Aorta (tissue), 5 donors: ENCODE data around the gene ATG16L2. TPM values are rescaled to one million over a fixed set of nuclear protein-coding genes. Genes with fewer than 3 reads are reported as not detected.
"Not testable (repeated sequence)": the region's sequence is repeated elsewhere in the genome, so short reads cannot be mapped to it uniquely, and the experiment has no call there.

Experiments
- ATAC-seq: fragments of 200-7000 bp; cut with Tn5 transposase; one replicate; pipeline ENCODE4 v1.9.1; 2022; ENCODE audit warnings: moderate library complexity; ENCODE audit not compliant: low FRiP score
- DNase-seq, 2 donors: peaks; one replicate each; pipeline ENCODE4 v3.0.0-alpha.2; 2020
- H3K27ac ChIP-seq, 2 donors: one replicate each; pipeline ENCODE4 v1.5.1; 2013; ENCODE audit warnings: low read length in 2 of 2, mild to moderate bottlenecking in 2 of 2, moderate library complexity in 2 of 2, control low read depth in 1 of 2, inconsistent platforms in 1 of 2, low read depth in 1 of 2
- H3K27me3 ChIP-seq, 2 donors: one replicate each; pipeline ENCODE4 v1.6.1; 2013; ENCODE audit warnings: control low read depth in 1 of 2, low read length in 1 of 2, mild to moderate bottlenecking in 1 of 2, moderate library complexity in 1 of 2; ENCODE audit not compliant: insufficient read depth in 2 of 2, control insufficient read depth in 1 of 2
- H3K36me3 ChIP-seq, 2 donors: one replicate each; pipeline ENCODE4 v1.6.1; 2013; ENCODE audit warnings: control low read depth in 1 of 2, low read length in 1 of 2, mild to moderate bottlenecking in 1 of 2; ENCODE audit not compliant: insufficient read depth in 2 of 2, control insufficient read depth in 1 of 2
- H3K4me1 ChIP-seq, 2 donors: one replicate each; pipeline ENCODE4 v1.6.1; 2013; ENCODE audit warnings: low read length in 2 of 2, control low read depth in 1 of 2, mild to moderate bottlenecking in 1 of 2, moderate library complexity in 1 of 2; ENCODE audit not compliant: insufficient read depth in 2 of 2, control insufficient read depth in 1 of 2
- H3K4me3 ChIP-seq, 2 donors: one replicate each; pipeline ENCODE4 v1.5.1; 2013; ENCODE audit warnings: low read length in 2 of 2, control low read depth in 1 of 2, mild to moderate bottlenecking in 1 of 2
- H3K9me3 ChIP-seq: one replicate; pipeline ENCODE4 v1.6.1; 2013; ENCODE audit warnings: mild to moderate bottlenecking, low read length; ENCODE audit not compliant: control insufficient read depth
- WGBS, 2 donors: extraction: QIAGEN DNeasy Blood & Tissue Kit; methylation state at CpG; one replicate each; pipeline ENCODE4 v1.1.7; 2013; 5-methylcytosine and 5-hydroxymethylcytosine counted together
- intact Hi-C, 2 donors: fragments of 100-400 bp; cut with DNase I; formaldehyde crosslinking; loops; one replicate each; pipeline versions ENCODE4 v1.14.2 to v1.15.0; 2022
- polyA plus RNA-seq, 2 donors: library from polyadenylated mRNA; stranded (reverse); fragments of 200-250 nt; gene quantifications; one replicate each; pipeline ENCODE4 v1.2.3, GENCODE V29; 2013
- total RNA-seq, 2 donors: library from RNA; stranded (reverse); fragmentation: NEBNext Ultra II Directional; extraction: Animal tissue kit (Norgen Biotek cat#: 25700); gene quantifications; one replicate each; pipeline ENCODE4 v1.2.1, GENCODE V29; 2021
- donor health status: healthy with polysubstance abuse.
- donor health status: Bipolar disorder and iron deficiency.
- donor health status: DM: no; HTN: no; CAD: no.
- donor health status: DM: no; HTN: no; CAD: no.
- donor health status: DM: yes; HTN: yes; CAD: no.

ATG16L2 gene
- total and polyA plus RNA-seq, 4 donors = 4.9 to 74.8 (median 39.4) TPM

DNA sequence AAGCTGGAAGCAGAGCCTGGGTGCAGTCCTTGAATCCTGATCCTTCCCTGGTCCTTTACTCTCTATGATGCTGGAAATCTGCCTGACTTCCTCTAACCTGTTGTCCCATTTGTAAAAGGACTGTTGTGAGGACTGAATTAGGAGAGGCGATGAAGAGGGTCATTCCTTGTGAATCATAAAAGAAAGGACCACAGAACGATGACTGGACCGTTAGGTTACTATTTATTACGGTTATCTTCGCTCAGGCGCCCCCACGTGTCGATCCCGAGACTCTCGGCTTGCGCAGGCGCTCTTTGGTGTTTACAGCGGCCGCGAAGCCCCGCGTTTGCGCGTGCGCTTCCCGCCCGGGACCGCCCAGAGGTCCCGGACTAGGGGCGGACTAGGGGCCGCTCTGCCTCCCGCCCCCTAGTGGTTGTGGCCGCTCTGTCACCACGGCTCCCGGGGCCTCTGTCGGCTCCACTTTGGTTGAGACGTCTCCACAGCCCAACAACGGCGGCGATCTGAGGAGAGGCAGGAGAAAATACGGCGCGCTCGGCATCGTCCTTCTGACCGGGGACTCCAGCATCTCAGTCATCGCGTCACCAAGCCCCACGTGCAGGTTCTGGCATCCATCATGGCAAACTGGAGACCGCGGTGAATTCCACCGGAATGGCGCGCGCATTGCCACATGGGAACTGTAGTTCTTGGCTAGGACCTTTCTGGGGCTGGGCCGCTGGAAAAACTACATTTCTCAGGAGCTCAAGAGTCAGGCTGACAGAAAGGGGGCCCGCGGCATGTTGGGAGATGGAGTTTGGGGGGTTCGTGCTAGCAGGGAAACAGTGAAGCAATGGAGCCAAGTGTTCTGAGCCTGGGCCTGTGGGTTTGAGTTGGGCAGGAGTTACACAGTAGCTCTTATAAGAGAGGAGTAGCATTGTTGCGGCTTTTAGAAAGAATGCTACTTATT lies 20.5 kb upstream of the ATG16L2 start, which contains the start of gene STARD10:
Gene STARD10 (minus strand): TSS at position 623 of the 943 bp plus-strand sequence. CDS start 12,866 bp downstream, outside the sequence.
- H3K27me3 ChIP-seq = no peaks in the 10 kb centered on the region
- no peaks in the 10 kb centered on the region for H3K9me3 ChIP-seq
- ATAC-seq = peak; percentile 99
- DNase-seq = peak; percentile 97 to 99
- H3K27ac ChIP-seq = peak within 1 kb of the TSS; percentile 29 to 85
- H3K36me3 ChIP-seq = no peaks in the 10 kb centered on the region
- 1% methylated on average over 55 of the region's 55 CpGs for WGBS, 2 donors
- H3K4me3 ChIP-seq = peak within 1 kb of the TSS; percentile 23 to 47
- intact Hi-C loops = loop anchor here (2.0 to 5.0 kb wide), 4 partner anchors 19 to 71 kb away; partner anchors contain the start of gene ARAP1 (in 1 of the 2)
- H3K4me1 ChIP-seq = peaks cover 0 to 3% of the 10 kb centered on the region in 2 donors

- no peak for ATAC-seq
- intact Hi-C loops = no loop called here
- no peak overlapping the region for H3K27ac ChIP-seq
- H3K4me3 ChIP-seq = no peak overlapping the region
- WGBS, 2 donors = 81 to 85% methylated on average over 4 of the region's 4 CpGs
- H3K36me3 ChIP-seq = no peaks in the 10 kb centered on the region
- no peaks in the 10 kb centered on the region for H3K4me1 ChIP-seq
- H3K9me3 ChIP-seq = no peaks in the 10 kb centered on the region
- no peaks in the 10 kb centered on the region for H3K27me3 ChIP-seq
- no peak for DNase-seq
These were observed 15.8 kb upstream of the ATG16L2 start for GRCh38 chr11:72798361-72798760.

GRCh38 chr11:72799441-72799840 lies 14.8 kb upstream of the ATG16L2 start:
- Histone ChIP-seq H3K4me3 (no peak overlapping the region), H3K36me3 (no peaks in the 10 kb centered on the region), H3K4me1 (no peaks in the 10 kb centered on the region), H3K27ac (no peak overlapping the region), H3K9me3 (no peaks in the 10 kb centered on the region), H3K27me3 (no peaks in the 10 kb centered on the region)
- WGBS, 2 donors = 46 to 54% methylated on average over 4 of the region's 4 CpGs
- intact Hi-C loops = no loop called here
- DNase-seq (no peak), ATAC-seq (no peak)

GRCh38 chr11:72802822-72803221 lies 11.4 kb upstream of the ATG16L2 start:
- H3K27ac ChIP-seq = no peak overlapping the region
- no peaks in the 10 kb centered on the region for H3K4me1 ChIP-seq
- H3K36me3 ChIP-seq = no peaks in the 10 kb centered on the region
- DNase-seq = no peak
- no peaks in the 10 kb centered on the region for H3K9me3 ChIP-seq
- WGBS, 2 donors = 84 to 90% methylated on average over 6 of the region's 6 CpGs
- intact Hi-C loops = no loop called here
- no peak overlapping the region for H3K4me3 ChIP-seq
- H3K27me3 ChIP-seq = no peaks in the 10 kb centered on the region
- no peak for ATAC-seq

DNA sequence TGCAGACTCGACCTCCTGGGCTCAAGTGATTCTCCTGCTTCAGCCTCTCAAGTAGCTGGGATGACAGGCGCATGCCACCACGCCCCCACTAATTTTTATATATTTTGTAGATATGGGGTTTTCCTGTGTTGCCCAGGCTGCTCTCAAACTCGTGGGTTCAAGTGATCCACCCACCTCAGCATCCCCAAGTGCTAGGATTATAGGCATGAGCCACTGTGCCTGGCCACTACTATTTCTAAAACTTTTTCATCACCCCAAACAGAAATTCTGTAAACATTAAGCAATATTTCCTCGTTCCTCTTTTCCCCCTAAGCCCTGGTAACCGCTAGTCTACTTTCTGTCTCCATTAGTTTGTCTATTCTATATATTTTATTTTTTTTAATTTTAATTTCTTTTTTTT lies 9.0 kb upstream of the ATG16L2 start:
- Histone ChIP-seq H3K4me3 (no peak overlapping the region), H3K9me3 (no peaks in the 10 kb centered on the region), H3K36me3 (no peaks in the 10 kb centered on the region), H3K27ac (no peak overlapping the region), H3K4me1 (no peaks in the 10 kb centered on the region), H3K27me3 (no peaks in the 10 kb centered on the region)
- WGBS, 2 donors = 84 to 87% methylated on average over 6 of the region's 6 CpGs
- DNase-seq (no peak), ATAC-seq (no peak)
- intact Hi-C loops = no loop called here

DNA sequence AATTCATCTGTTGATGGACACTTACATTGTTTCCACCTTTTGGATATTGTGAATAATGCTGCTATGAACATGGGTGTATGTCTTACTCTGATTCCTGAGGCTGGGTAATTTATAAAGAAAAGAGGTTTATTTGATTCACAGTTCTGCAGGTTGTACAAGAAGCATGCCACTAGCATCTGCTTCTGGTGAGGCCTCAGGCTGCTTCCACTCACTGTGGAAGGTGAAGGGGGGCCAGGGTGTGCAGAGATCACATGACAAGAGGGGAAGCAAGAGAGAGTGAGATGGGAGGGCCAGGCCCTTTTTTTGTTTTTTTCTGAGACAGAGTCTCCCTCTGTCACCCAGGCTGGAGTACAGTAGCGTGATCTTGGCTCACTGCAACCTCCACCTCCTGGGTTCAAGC lies 7.8 kb upstream of the ATG16L2 start:
- intact Hi-C loops, H3K9me3 ChIP-seq, ATAC-seq, H3K4me3 ChIP-seq, H3K27ac ChIP-seq, DNase-seq, H3K27me3 ChIP-seq, H3K36me3 ChIP-seq, H3K4me1 ChIP-seq: not testable (repeated sequence)
- WGBS, 2 donors = 94 to 100% methylated on average over 1 of the region's 1 CpG

DNA sequence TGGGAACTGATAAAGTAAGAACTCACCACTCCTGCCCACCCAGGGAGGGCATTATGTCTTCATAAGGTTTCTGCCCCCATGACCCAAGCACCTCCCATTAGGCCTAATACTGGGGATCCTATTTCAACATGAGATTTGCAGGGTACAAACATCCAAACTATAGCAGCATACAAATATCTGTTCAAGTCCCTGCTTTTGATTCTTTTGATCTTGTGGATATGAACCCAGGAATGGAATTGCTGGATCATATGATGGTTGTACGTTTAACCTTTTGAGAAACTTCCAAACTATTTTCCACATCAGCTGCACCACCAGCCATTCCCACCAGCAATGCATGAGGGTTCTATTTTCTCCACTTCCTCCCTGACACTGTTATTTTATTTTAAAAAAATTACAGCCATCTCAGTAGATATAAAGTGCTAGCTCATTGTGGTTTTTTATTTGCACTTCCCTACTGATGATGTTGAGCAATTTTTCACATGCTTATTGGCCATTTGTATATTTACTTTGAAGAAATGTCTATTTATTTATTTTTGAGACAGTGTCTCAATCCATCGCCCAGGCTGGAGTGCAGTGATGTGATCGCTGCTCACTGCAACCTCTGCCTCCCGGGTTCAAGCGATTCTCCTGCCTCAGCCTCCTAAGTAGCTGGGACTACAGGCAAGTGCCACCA lies 7.1 kb upstream of the ATG16L2 start:
- H3K4me1 ChIP-seq = no peaks in the 10 kb centered on the region
- H3K27ac ChIP-seq = no peak overlapping the region
- no peak for DNase-seq
- H3K9me3 ChIP-seq = no peaks in the 10 kb centered on the region
- H3K27me3 ChIP-seq = no peaks in the 10 kb centered on the region
- WGBS, 2 donors = 80 to 83% methylated on average over 5 of the region's 5 CpGs
- no peak for ATAC-seq
- intact Hi-C loops = no loop called here
- no peak overlapping the region for H3K4me3 ChIP-seq
- H3K36me3 ChIP-seq = no peaks in the 10 kb centered on the region

GRCh38 chr11:72807792-72808191 lies 6.4 kb upstream of the ATG16L2 start:
- H3K36me3 ChIP-seq = no peaks in the 10 kb centered on the region
- intact Hi-C loops = no loop called here
- no peaks in the 10 kb centered on the region for H3K4me1 ChIP-seq
- ATAC-seq (no peak), DNase-seq (no peak)
- H3K9me3 ChIP-seq = no peaks in the 10 kb centered on the region
- WGBS, 2 donors = 78 to 83% methylated on average over 2 of the region's 2 CpGs
- no peak overlapping the region for H3K4me3 ChIP-seq
- no peak overlapping the region for H3K27ac ChIP-seq
- H3K27me3 ChIP-seq = no peaks in the 10 kb centered on the region
